ENCODE measurements around the gene SLC6A19.

DNA sequence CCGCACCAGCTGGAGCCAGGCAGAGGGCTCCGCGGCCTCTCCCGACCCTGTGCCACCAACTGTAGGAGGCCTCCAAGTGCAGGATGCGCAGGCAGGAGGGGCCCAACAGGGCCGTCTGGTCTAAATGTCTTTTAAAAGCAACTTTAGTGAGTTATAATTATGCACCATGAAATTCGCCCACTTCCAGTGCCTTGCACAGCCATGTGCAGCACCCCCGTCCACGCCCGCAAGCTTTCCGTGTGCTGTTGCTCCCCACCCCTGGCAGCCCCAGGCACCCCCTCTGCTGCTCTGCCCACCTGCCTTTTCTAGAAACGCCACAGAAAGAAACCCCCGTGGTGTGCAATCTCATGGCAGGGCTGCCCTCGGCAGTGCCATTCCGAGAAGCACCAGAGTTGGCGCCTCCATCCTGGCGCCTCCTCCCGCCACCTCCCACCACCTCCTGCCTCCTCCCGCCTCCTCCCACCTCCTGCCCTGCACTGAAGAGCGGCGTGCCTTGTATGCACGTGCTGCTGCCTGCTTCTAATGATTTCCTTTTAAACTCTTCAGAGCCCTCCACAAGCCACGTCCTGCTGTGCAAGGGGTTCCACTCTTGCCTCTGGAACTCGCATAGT, 16.3 kb downstream of the SLC6A19 start:
- TF ChIP-seq, protein P1, sequence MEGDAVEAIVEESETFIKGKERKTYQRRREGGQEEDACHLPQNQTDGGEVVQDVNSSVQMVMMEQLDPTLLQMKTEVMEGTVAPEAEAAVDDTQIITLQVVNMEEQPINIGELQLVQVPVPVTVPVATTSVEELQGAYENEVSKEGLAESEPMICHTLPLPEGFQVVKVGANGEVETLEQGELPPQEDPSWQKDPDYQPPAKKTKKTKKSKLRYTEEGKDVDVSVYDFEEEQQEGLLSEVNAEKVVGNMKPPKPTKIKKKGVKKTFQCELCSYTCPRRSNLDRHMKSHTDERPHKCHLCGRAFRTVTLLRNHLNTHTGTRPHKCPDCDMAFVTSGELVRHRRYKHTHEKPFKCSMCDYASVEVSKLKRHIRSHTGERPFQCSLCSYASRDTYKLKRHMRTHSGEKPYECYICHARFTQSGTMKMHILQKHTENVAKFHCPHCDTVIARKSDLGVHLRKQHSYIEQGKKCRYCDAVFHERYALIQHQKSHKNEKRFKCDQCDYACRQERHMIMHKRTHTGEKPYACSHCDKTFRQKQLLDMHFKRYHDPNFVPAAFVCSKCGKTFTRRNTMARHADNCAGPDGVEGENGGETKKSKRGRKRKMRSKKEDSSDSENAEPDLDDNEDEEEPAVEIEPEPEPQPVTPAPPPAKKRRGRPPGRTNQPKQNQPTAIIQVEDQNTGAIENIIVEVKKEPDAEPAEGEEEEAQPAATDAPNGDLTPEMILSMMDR (IDR thresholded peaks at IDR 0.05; ENCODE audit: insufficient read depth, low read length) = no peak
- TF ChIP-seq, protein P2, sequence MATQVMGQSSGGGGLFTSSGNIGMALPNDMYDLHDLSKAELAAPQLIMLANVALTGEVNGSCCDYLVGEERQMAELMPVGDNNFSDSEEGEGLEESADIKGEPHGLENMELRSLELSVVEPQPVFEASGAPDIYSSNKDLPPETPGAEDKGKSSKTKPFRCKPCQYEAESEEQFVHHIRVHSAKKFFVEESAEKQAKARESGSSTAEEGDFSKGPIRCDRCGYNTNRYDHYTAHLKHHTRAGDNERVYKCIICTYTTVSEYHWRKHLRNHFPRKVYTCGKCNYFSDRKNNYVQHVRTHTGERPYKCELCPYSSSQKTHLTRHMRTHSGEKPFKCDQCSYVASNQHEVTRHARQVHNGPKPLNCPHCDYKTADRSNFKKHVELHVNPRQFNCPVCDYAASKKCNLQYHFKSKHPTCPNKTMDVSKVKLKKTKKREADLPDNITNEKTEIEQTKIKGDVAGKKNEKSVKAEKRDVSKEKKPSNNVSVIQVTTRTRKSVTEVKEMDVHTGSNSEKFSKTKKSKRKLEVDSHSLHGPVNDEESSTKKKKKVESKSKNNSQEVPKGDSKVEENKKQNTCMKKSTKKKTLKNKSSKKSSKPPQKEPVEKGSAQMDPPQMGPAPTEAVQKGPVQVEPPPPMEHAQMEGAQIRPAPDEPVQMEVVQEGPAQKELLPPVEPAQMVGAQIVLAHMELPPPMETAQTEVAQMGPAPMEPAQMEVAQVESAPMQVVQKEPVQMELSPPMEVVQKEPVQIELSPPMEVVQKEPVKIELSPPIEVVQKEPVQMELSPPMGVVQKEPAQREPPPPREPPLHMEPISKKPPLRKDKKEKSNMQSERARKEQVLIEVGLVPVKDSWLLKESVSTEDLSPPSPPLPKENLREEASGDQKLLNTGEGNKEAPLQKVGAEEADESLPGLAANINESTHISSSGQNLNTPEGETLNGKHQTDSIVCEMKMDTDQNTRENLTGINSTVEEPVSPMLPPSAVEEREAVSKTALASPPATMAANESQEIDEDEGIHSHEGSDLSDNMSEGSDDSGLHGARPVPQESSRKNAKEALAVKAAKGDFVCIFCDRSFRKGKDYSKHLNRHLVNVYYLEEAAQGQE (IDR thresholded peaks at IDR 0.05; ENCODE audit: insufficient replicate concordance, low read depth) = no peak
- no peak for TF ChIP-seq POLR2AphosphoS5 (IDR thresholded peaks at IDR 0.05; ENCODE audit: low read depth)
